G401.6 (cell line): ENCODE data around the gene DPRX.

ENCODE experiments used
- FAIRE-seq: peaks from 2 replicates; lab custom pipeline; 2012; peaks lifted over from hg19 to GRCh38; lab: Jason Lieb, UNC

The DPRX gene

GRCh38 chr19:53631949-53632407 lies at the start of gene DPRX:
Gene DPRX (plus strand): TSS chr19:53631999. CDS start chr19:53632107, 108 bp downstream.
- no peak for FAIRE-seq

- no peak for FAIRE-seq
Measured at GRCh38 chr19:53583181-53583580, 48.6 kb upstream of the DPRX start.

- FAIRE-seq = no peak
Measured at GRCh38 chr19:53586277-53586691, 45.5 kb upstream of the DPRX start.

GRCh38 chr19:53594811-53595509 lies 36.8 kb upstream of the DPRX start:
- FAIRE-seq = no peak

GRCh38 chr19:53595510-53595867 lies 36.3 kb upstream of the DPRX start:
- FAIRE-seq = no peak

GRCh38 chr19:53596056-53596455 lies 35.7 kb upstream of the DPRX start:
- FAIRE-seq = no peak

GRCh38 chr19:53597023-53597422 lies 34.8 kb upstream of the DPRX start:
- FAIRE-seq = no peak

- FAIRE-seq = no peak
Measured at GRCh38 chr19:53598361-53598760, 33.4 kb upstream of the DPRX start.

- no peak for FAIRE-seq
Measured at GRCh38 chr19:53600217-53600616, 31.6 kb upstream of the DPRX start.

- no peak for FAIRE-seq
Measured at GRCh38 chr19:53606031-53606430, 25.8 kb upstream of the DPRX start.

- no peak for FAIRE-seq
Measured at GRCh38 chr19:53608381-53608780, 23.4 kb upstream of the DPRX start.

GRCh38 chr19:53612762-53613526 lies 18.9 kb upstream of the DPRX start:
- FAIRE-seq = no peak

GRCh38 chr19:53621885-53622740 lies 9.7 kb upstream of the DPRX start:
- FAIRE-seq = no peak

GRCh38 chr19:53624771-53625545 lies 6.8 kb upstream of the DPRX start:
- FAIRE-seq = no peak

GRCh38 chr19:53626486-53626885 lies 5.3 kb upstream of the DPRX start:
- no peak for FAIRE-seq

GRCh38 chr19:53626976-53627375 lies 4.8 kb upstream of the DPRX start:
- no peak for FAIRE-seq

- no peak for FAIRE-seq
Measured at GRCh38 chr19:53634768-53635167, 3.0 kb downstream of the DPRX start.

- FAIRE-seq = no peak
Measured at GRCh38 chr19:53639471-53639870, 7.7 kb downstream of the DPRX start.

GRCh38 chr19:53642381-53643099 lies 10.7 kb downstream of the DPRX start:
- no peak for FAIRE-seq

- FAIRE-seq = no peak
Measured at GRCh38 chr19:53644061-53644816, 12.4 kb downstream of the DPRX start.

- FAIRE-seq = no peak
Measured at GRCh38 chr19:53646144-53646543, 14.3 kb downstream of the DPRX start.
